ENCODE data around the gene PEX5L.

DNA sequence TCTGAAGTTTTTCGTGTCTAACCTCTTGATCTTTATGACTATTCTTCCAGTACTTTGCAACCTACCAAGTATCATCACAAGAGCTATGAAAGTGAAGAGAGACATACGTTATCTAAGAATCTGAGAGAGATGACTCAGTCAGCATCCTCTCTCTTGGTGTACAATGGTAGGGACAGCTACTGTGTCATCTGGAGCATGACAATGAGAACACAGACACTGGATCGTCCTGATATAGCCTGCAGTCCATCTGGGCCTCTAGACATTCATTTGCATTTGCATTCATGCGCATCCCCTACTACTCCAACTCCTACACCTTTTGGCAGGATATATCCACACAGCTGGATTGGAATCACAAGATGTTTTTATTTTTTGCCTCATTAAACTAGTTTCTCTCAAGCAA lies 115.2 kb downstream of the PEX5L start:
- TF ChIP-seq CTCF (IDR thresholded peaks at IDR 0.05), result no peak
- TF ChIP-seq POLR2AphosphoS5 (IDR thresholded peaks at IDR 0.05), result no peak
- TF ChIP-seq EP300 (IDR thresholded peaks at IDR 0.05), result no peak

Measured in suprapubic skin (tissue), 4 donors.